PC-3 (cell line): ENCODE data around the gene AGRN. TPM values are rescaled to one million over a fixed set of nuclear protein-coding genes. Genes with fewer than 3 reads are reported as not detected.

Experiments
- ATAC-seq: fragments of 200-7000 bp; cut with Tn5 transposase; 2 replicates; pipeline ENCODE4 v1.9.1; 2020; ENCODE audit warnings: mild to moderate bottlenecking, moderate library complexity
- BruUV-seq: library from RNA; stranded (reverse); fragments of 400-500 nt; replicated peaks from 2 replicates; lab custom pipeline; 2021; lab: Mats Ljungman, UMichigan
- CTCF ChIA-PET: fragments of 300-600 bp; sonication (Branson Sonifier 250); formaldehyde crosslinking; loops from one replicate; lab custom pipeline; 2022; ENCODE audit warnings: antibody characterized with exemption; lab: Charles Lee
- POLR2A ChIA-PET: fragments of 300-600 bp; sonication (Branson Sonifier 250); formaldehyde crosslinking; loops from one replicate; lab custom pipeline; 2022; ENCODE audit warnings: antibody characterized with exemption; ENCODE audit not compliant: unreplicated experiment; lab: Charles Lee
- DNase-seq: peaks from one replicate; pipeline ENCODE4 v3.0.0-alpha.2; 2015
- H2AFZ ChIP-seq: fragments of 300-600 bp; sonication (generic); 2 replicates; pipeline ENCODE4 v1.6.0; 2016; ENCODE audit warnings: antibody characterized with exemption, low read length
- H3F3A ChIP-seq: fragments of 300-600 bp; sonication (generic); one replicate; pipeline ENCODE4 v1.6.0; 2017; ENCODE audit warnings: antibody characterized with exemption, low read length, control low read depth, mild to moderate bottlenecking; ENCODE audit not compliant: unreplicated experiment
- H3K27ac ChIP-seq: fragments of 300-600 bp; sonication (generic); 2 replicates; pipeline ENCODE4 v1.5.1; 2016; ENCODE audit warnings: mild to moderate bottlenecking, low read length
- H3K27me3 ChIP-seq: fragments of 300-600 bp; sonication (generic); 2 replicates; pipeline ENCODE4 v1.6.1; 2016; ENCODE audit warnings: low read length, mixed read lengths
- H3K36me3 ChIP-seq: fragments of 300-600 bp; sonication (generic); 2 replicates; pipeline ENCODE4 v1.6.1; 2016; ENCODE audit warnings: low read depth, mixed run types, low read length, mixed read lengths
- H3K4me1 ChIP-seq: fragments of 300-600 bp; sonication (generic); 2 replicates; pipeline ENCODE4 v1.5.1; 2016; ENCODE audit warnings: low read length; ENCODE audit not compliant: insufficient read depth
- H3K4me2 ChIP-seq: fragments of 300-600 bp; sonication (generic); 2 replicates; pipeline ENCODE4 v1.6.0; 2016; ENCODE audit warnings: low read length
- H3K4me3 ChIP-seq: fragments of 300-600 bp; sonication (generic); 2 replicates; pipeline ENCODE4 v1.5.1; 2016; ENCODE audit warnings: mild to moderate bottlenecking, low read length, mixed read lengths
- H3K79me2 ChIP-seq: fragments of 300-600 bp; sonication (generic); 2 replicates; pipeline ENCODE4 v1.6.1; 2017; ENCODE audit warnings: low read length, mixed read lengths
- H3K9ac ChIP-seq: fragments of 300-600 bp; sonication (generic); 2 replicates; pipeline ENCODE4 v1.6.0; 2016; ENCODE audit warnings: mild to moderate bottlenecking, low read length
- H3K9me2 ChIP-seq: fragments of 300-600 bp; sonication (generic); replicated peaks from 2 replicates; pipeline ENCODE4 v1.6.1; 2016; ENCODE audit warnings: mixed run types, low read length, mixed read lengths
- H3K9me3 ChIP-seq: fragments of 300-600 bp; sonication (generic); 2 replicates; pipeline ENCODE4 v1.6.1; 2016; ENCODE audit warnings: low read length, mixed read lengths
- H4K20me1 ChIP-seq: fragments of 300-600 bp; sonication (generic); 2 replicates; pipeline ENCODE4 v1.6.1; 2016; ENCODE audit warnings: low read length, mixed read lengths
- CTCF ChIP-seq: fragments of 300-600 bp; sonication (generic); conservative IDR thresholded peaks from 2 replicates; pipeline ENCODE4 v1.5.1; 2017; ENCODE audit warnings: antibody characterized with exemption, low read depth, mild to moderate bottlenecking, low read length
- EZH2 ChIP-seq: fragments of 300-600 bp; sonication (generic); IDR thresholded peaks from one replicate; pipeline ENCODE4 v1.6.1; 2017; ENCODE audit warnings: antibody characterized with exemption, mild to moderate bottlenecking, low read length; ENCODE audit not compliant: unreplicated experiment
- EZH2phosphoT487 ChIP-seq: fragments of 300-600 bp; sonication (generic); IDR thresholded peaks from 2 replicates; pipeline ENCODE4 v1.6.1; 2018; ENCODE audit warnings: mild to moderate bottlenecking, antibody characterized with exemption, low read length, borderline replicate concordance
- intact Hi-C: fragments of 100-400 bp; cut with micrococcal nuclease; formaldehyde crosslinking; loops from 2 replicates; pipeline ENCODE4 v1.9.0; 2023
- total RNA-seq: library from RNA; depleted of rRNA; stranded (reverse); fragments of >200 nt; gene quantifications from 2 replicates; pipeline ENCODE4 v1.2.3, GENCODE V29; 2014

Gene AGRN
- total RNA-seq, 1 experiment from 2014 or later, result 273 TPM

DNA sequence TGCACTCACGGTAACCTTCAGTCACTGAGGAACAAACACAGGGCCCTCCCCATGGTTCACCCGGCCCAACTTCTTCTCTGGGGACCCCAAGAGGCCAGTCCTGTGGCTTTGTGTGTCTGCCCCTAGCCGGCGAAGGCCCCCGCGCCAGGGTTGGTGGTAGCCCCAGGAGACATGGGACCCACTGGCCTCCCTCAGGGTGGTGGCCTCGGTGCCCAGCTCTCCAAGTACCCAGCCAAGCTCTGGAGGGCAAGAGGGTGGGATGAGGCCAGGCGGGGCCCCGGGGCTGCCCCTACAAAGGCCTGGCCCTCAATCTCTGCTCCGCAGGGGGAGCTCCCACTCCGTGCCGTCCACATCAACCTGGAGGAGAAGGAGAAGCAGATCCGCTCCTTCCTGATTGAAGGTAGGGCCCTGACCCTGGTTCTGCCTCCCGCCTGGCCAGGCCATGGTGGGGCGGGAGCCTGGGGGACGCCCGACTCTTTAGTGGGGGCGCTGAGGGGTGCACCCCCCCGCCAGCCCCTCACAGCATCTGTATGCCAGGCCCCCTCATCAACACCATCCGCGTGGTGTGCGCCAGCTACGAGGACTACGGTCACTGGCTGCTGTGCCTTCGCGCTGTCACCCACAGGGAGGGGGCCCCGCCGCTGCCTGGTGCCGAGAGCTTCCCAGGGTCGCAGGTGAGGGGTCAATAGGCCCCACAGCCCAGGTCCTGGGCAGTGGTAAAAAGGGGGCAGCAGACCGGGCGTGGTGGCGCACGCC lies 48.0 kb upstream of the AGRN start:
- no peak for TF ChIP-seq CTCF
- TF ChIP-seq EZH2phosphoT487, result no peak
- no peak for TF ChIP-seq EZH2
- H3K79me2 ChIP-seq, result peaks cover 15% of the 10 kb centered on the region
- no peak overlapping the region for H3K9ac ChIP-seq
- H3K4me1 ChIP-seq, result peaks cover 28% of the 10 kb centered on the region
- no peak overlapping the region for H2AFZ ChIP-seq
- no peaks in the 10 kb centered on the region for H3K9me3 ChIP-seq
- ATAC-seq (no peak), DNase-seq (no peak)
- no peak overlapping the region for H3K27ac ChIP-seq
- H4K20me1 ChIP-seq, result no peaks in the 10 kb centered on the region
- intact Hi-C loops, result no loop called here
- H3K4me3 ChIP-seq, result no peak overlapping the region
- CTCF ChIA-PET, result no interaction called here
- BruUV-seq, result no TSS peak
- H3K36me3 ChIP-seq, result no peaks in the 10 kb centered on the region
- POLR2A ChIA-PET, result no interaction called here
- no peaks in the 10 kb centered on the region for H3K27me3 ChIP-seq
- no peak overlapping the region for H3K4me2 ChIP-seq
- no peaks in the 10 kb centered on the region for H3F3A ChIP-seq
- no peaks in the 10 kb centered on the region for H3K9me2 ChIP-seq

GRCh38 chr1:972726-973458 lies 47.0 kb upstream of the AGRN start:
- no peaks in the 10 kb centered on the region for H3K27me3 ChIP-seq
- H2AFZ ChIP-seq, result no peak overlapping the region
- TF ChIP-seq EZH2, result no peak
- TF ChIP-seq CTCF, result no peak
- no peak for TF ChIP-seq EZH2phosphoT487
- DNase-seq (no peak), ATAC-seq (no peak)
- H3K27ac ChIP-seq, result no peak overlapping the region
- no TSS peak for BruUV-seq
- H3K4me3 ChIP-seq, result no peak overlapping the region
- H3K79me2 ChIP-seq, result peaks cover 5% of the 10 kb centered on the region
- H3K9me3 ChIP-seq, result no peaks in the 10 kb centered on the region
- H3K9ac ChIP-seq, result no peak overlapping the region
- H3K4me1 ChIP-seq, result peaks cover 18% of the 10 kb centered on the region
- no peaks in the 10 kb centered on the region for H3K9me2 ChIP-seq
- H3K36me3 ChIP-seq, result no peaks in the 10 kb centered on the region
- POLR2A ChIA-PET, result no interaction called here
- intact Hi-C loops, result no loop called here
- CTCF ChIA-PET, result no interaction called here
- no peaks in the 10 kb centered on the region for H3F3A ChIP-seq
- no peak overlapping the region for H3K4me2 ChIP-seq
- H4K20me1 ChIP-seq, result no peaks in the 10 kb centered on the region
